ENCODE measurements around the gene SSH2. TPM values are rescaled to one million over a fixed set of nuclear protein-coding genes. Genes with fewer than 3 reads are reported as not detected.

SSH2 gene
- total RNA-seq, 2 donors from 2014 or later = 36.1 to 36.8 TPM

DNA sequence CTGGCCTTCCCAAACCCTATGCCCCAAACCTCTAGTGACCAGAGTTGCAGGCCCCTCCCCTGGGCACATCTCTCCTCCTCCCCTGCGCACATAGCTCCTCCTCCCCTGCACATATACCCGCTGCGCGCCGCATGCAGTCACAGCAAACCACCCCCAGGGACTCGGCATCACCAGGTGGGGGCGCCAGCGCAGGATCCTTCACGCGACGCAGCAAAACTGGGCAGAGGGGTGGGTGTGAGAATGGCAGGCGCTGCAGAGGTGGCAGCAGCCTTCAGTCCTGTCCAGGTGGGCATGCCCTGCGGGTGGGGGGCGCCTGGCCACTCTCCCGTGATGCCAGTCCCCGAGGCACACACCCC, 312.9 kb downstream of the SSH2 start:
- peak overlapping the region in 1 of 2 donors; percentile 50 for H3K4me3 ChIP-seq
- no peaks in the 10 kb centered on the region for H3K27me3 ChIP-seq
- H3K9me3 ChIP-seq = no peaks in the 10 kb centered on the region
- H3K4me1 ChIP-seq = peaks cover 0 to 92% of the 10 kb centered on the region in 2 donors
- no peaks in the 10 kb centered on the region for H3K36me3 ChIP-seq
- peak; percentile 83 for DNase-seq (ENCODE audit: low spot score)
- TF ChIP-seq CTCF (IDR thresholded peaks at IDR 0.05) = peak; percentile 37 to 64
- peak overlapping the region in 1 of 2 donors; percentile 76 for H3K27ac ChIP-seq

- Histone ChIP-seq H3K36me3 (no peaks in the 10 kb centered on the region), H3K27ac (peak overlapping the region in 1 of 2 donors; percentile 46), H3K4me3 (peak overlapping the region; percentile 30 to 50), H3K4me1 (peaks cover 0 to 86% of the 10 kb centered on the region in 2 donors), H3K9me3 (no peaks in the 10 kb centered on the region), H3K27me3 (no peaks in the 10 kb centered on the region)
- no peak for DNase-seq (ENCODE audit: low spot score)
- TF ChIP-seq CTCF (IDR thresholded peaks at IDR 0.05) = no peak
Observed at GRCh38 chr17:29616300-29617048, 313.6 kb downstream of the SSH2 start.

DNA sequence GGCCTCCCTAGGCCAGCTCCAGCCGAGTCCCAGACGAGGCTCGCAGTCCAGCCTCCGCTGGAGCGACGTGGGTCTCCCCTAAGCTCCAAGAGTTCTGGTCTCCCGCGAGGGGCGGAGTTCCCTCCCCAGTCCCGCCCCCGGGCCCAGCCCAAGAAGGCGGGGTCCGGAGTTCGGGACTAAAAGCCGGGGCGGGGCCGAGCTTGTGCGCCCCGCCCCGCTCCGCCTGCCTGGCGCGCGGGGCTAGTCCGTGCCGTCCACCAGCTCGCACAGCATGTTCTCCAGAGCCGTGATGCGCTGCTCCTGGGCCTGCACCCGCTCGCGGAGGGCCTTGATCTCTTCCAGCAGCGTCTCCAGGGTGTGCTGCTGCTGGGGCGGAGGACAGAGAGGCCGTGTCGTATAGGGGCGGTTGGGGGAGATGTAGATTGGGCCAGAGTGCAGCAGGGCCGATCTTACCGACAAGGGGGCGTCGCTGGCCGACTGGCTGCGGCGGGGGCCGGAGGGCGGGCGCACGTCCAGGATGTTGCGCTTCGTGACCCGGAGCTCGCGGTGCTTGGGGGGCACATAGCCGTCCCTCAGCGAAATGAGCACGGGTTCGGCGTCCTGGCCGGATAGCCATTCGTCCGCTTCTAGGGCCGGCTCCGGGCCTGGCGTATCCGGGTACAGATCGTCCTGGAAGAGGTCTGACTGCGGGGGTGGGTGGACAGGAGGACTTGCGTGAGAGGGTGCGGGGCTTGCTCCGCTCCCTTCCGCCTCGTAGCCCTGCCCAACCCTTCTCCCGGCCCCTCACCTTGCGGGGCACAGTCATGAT, 314.3 kb downstream of the SSH2 start:
- H3K9me3 ChIP-seq = no peaks in the 10 kb centered on the region
- no peaks in the 10 kb centered on the region for H3K27me3 ChIP-seq
- peak; percentile 88 for DNase-seq (ENCODE audit: low spot score)
- peak overlapping the region in 1 of 2 donors; percentile 46 for H3K27ac ChIP-seq
- H3K4me3 ChIP-seq = peak overlapping the region; percentile 30 to 50
- peaks cover 0 to 78% of the 10 kb centered on the region in 2 donors for H3K4me1 ChIP-seq
- peak in 1 of 2 donors; percentile 5 for TF ChIP-seq CTCF (IDR thresholded peaks at IDR 0.05)
- no peaks in the 10 kb centered on the region for H3K36me3 ChIP-seq

DNA sequence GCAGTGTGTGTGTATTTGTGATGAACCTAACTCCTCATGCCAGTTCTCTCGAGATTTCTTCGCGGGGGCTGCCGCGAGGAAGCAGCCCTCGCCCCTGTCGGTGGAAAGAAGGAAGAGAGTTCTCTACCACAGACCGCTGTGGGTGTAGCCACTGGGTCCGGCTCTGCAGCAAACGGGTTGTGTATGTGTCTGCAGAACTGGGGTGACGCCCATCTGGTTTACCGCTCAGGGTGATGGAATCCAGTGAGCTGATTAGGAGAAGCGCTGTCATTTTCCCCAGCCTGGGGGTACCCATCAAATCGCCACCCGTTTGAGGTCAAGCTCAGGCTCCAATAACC, 315.0 kb downstream of the SSH2 start:
- H3K9me3 ChIP-seq = no peaks in the 10 kb centered on the region
- peaks cover 0 to 75% of the 10 kb centered on the region in 2 donors for H3K4me1 ChIP-seq
- no peak overlapping the region for H3K27ac ChIP-seq
- no peaks in the 10 kb centered on the region for H3K27me3 ChIP-seq
- H3K36me3 ChIP-seq = no peaks in the 10 kb centered on the region
- TF ChIP-seq CTCF (IDR thresholded peaks at IDR 0.05) = no peak
- no peak for DNase-seq (ENCODE audit: low spot score)
- H3K4me3 ChIP-seq = peak overlapping the region in 1 of 2 donors; percentile 50

DNA sequence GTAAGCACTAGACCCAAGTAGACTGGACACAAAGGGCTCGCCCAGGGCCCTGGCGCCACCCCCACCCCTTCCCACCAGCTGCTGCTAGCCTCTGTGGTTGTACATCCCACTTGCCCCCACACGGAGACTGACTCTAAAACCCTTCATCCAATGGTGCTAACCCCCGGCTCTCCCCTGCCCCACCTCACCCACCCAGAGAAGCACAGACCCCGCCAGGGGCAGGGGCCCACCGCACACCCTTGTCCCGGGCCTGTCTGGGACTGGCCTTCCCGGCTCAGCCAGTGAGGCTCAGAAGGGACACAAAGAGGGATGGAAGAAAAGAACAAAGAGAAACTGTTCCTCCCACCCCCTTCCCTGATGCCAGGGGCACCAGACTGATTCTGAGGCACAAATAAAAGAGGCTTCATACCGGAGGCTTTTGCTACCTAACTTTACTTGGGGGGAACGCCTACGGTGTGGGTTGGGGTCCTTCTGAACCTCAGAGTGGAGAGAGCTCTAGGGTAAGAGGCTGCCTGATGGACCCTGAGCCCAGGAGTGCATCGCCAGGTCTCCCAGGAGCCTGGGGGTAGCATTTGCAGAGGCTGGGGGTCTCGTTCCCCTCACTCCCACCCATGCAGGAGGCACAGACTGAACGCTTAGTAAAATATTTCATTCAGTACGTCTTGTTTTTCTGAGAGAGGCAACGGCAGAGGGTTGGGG, 315.5 kb downstream of the SSH2 start:
- H3K27ac ChIP-seq = no peak overlapping the region
- no peak for TF ChIP-seq CTCF (IDR thresholded peaks at IDR 0.05)
- H3K27me3 ChIP-seq = no peaks in the 10 kb centered on the region
- no peak for DNase-seq (ENCODE audit: low spot score)
- no peaks in the 10 kb centered on the region for H3K36me3 ChIP-seq
- H3K4me1 ChIP-seq = peaks cover 0 to 69% of the 10 kb centered on the region in 2 donors
- peak overlapping the region in 1 of 2 donors; percentile 50 for H3K4me3 ChIP-seq
- no peaks in the 10 kb centered on the region for H3K9me3 ChIP-seq

All from right atrium auricular region (tissue), 2 donors.